ENCODE results near the gene EXOSC3. TPM values are rescaled to one million over a fixed set of nuclear protein-coding genes. Genes with fewer than 3 reads are reported as not detected.

EXOSC3 gene
- total and polyA plus RNA-seq, 2 of the 8 experiments (the other 6 are each of a cell fraction or from before 2014, with no cell fraction given) = 46.7 to 73.4 TPM

- Histone ChIP-seq H4K8ac (ENCODE audit: extremely low read depth, insufficient read depth, low read length) (no peak overlapping the region), H2AFZ (ENCODE audit: low read length) (no peak overlapping the region), H3K9me3 (ENCODE audit: insufficient read depth in 2 of 2, low read depth in 1 of 2, low read length in 1 of 2) (no peaks in the 10 kb centered on the region), H3K27ac (ENCODE audit: low read depth, low read length) (no peak overlapping the region), H3K18ac (ENCODE audit: extremely low read depth, low read length) (no peak overlapping the region), H3K79me1 (ENCODE audit: low read depth, low read length) (peaks cover 2% of the 10 kb centered on the region; the same call in 1 of the 2 replicates), H3K4me1 (replicated peaks in 1 of 4; ENCODE audit: control insufficient read depth in 3 of 4, insufficient read depth in 4 of 4, low read length in 3 of 4) (peaks cover 2 to 11% (median 5%) of the 10 kb centered on the region in 4 experiments; a peak in 6 of 7 replicates), H4K91ac (replicated peaks; ENCODE audit: insufficient read length, low read length) (no peak overlapping the region), H2BK12ac (ENCODE audit: low read depth, low read length) (no peak overlapping the region), H4K5ac (ENCODE audit: insufficient read length, low read depth, low read length) (no peak overlapping the region), H3K4me2 (ENCODE audit: insufficient read depth in 1 of 2, low read depth in 2 of 2, low read length in 2 of 2) (no peak overlapping the region), H3K14ac (ENCODE audit: insufficient read length) (no peak overlapping the region), H2BK120ac (replicated peaks; ENCODE audit: low read depth, low read length) (no peak overlapping the region), H3K56ac (replicated peaks; ENCODE audit: insufficient read length, low read depth, low read length) (no peak overlapping the region), H2BK20ac (ENCODE audit: low read length) (no peak overlapping the region), H3K4ac (replicated peaks; ENCODE audit: insufficient read length, low read depth, low read length) (no peak overlapping the region), H2BK15ac (ENCODE audit: low read length) (no peak overlapping the region), H3K9ac (replicated peaks in 1 of 4; ENCODE audit: extremely low read depth in 1 of 4, low read depth in 3 of 4, low read length in 3 of 4) (no peak overlapping the region), H2BK5ac (ENCODE audit: low read depth, low read length) (no peak overlapping the region), H3K23ac (ENCODE audit: insufficient read length) (no peak overlapping the region), H3K4me3 (ENCODE audit: extremely low read depth in 1 of 4, insufficient read depth in 2 of 4, low read depth in 3 of 4, low read length in 4 of 4) (no peak overlapping the region), H3K79me2 (ENCODE audit: control insufficient read depth in 1 of 2, insufficient read depth in 2 of 2, low read length in 2 of 2) (peaks cover 0 to 21% of the 10 kb centered on the region in 2 experiments; a peak in 2 of 4 replicates), H3K36me3 (ENCODE audit: control insufficient read depth in 2 of 4, insufficient read depth in 4 of 4, low read length in 3 of 4) (no peaks in the 10 kb centered on the region), H4K20me1 (replicated peaks in 1 of 2; ENCODE audit: control insufficient read depth in 1 of 2, insufficient read depth in 2 of 2, low read length in 2 of 2) (peaks cover 4 to 8% of the 10 kb centered on the region in 2 experiments), H3K27me3 (replicated peaks in 1 of 4; ENCODE audit: control insufficient read depth in 3 of 4, extremely low read depth in 1 of 4, insufficient read depth in 3 of 4, low read length in 3 of 4) (no peaks in the 10 kb centered on the region; a peak in 1 of 7 replicates), H2AK5ac (ENCODE audit: low read depth, low read length) (no peak overlapping the region), H3K23me2 (ENCODE audit: low read depth, low read length) (peaks cover 6% of the 10 kb centered on the region; the same call in 1 of the 2 replicates)
- WGBS, 2 experiments (ENCODE audit: extremely low coverage in 1 of 2, insufficient coverage in 1 of 2, insufficient read length in 1 of 2, insufficient replicate concordance in 2 of 2, low coverage in 1 of 2, low lambda C conversion rate in 2 of 2, missing lambda C conversion rate in 1 of 2) = 93% methylated on average over 1 of the region's 1 CpG; no CpG with 5 or more reads in 1 of the 2 experiments
- FAIRE-seq = no peak
- CTCF ChIA-PET (ENCODE audit: partially characterized antibody) = interaction anchor here (1.0 kb wide), 1 partner anchor 12 kb away, joined by 4 read pairs; no protein-coding TSS in a partner anchor
- POLR2A ChIA-PET (ENCODE audit: partially characterized antibody) = no interaction called here
- TF ChIP-seq NANOG (IDR thresholded peaks at IDR 0.05; ENCODE audit: insufficient read depth, low read depth, low read length, poor library complexity, severe bottlenecking) (no peak), ASH2L (IDR thresholded peaks at IDR 0.05; ENCODE audit: low read length) (no peak), SP1 (IDR thresholded peaks at IDR 0.05; ENCODE audit: low read depth, low read length) (no peak), RBBP5 (IDR thresholded peaks at IDR 0.05; ENCODE audit: borderline replicate concordance, low read depth, low read length) (no peak), MAX (IDR thresholded peaks at IDR 0.05) (no peak), PHF8 (conservative IDR thresholded peaks at IDR 0.05; ENCODE audit: low read depth, low read length) (no peak), GABPA (IDR thresholded peaks at IDR 0.05; ENCODE audit: borderline replicate concordance, insufficient read depth, low read length) (no peak), POLR2AphosphoS5 (IDR thresholded peaks at IDR 0.05; ENCODE audit: low read depth, low read length) (no peak)
- no peak for DNase-seq (ENCODE audit: low read depth in 1 of 2, low spot score in 2 of 2)
These were observed 13.8 kb upstream of the EXOSC3 start for GRCh38 chr9:37798677-37799076.
